GM18499 (cell line): Measurements from ENCODE around the gene DMTF1.
A peak's percentile ranks its signal among the peaks of the same experiment; 100 is the strongest.
"Not testable (repeated sequence)": the region's sequence is repeated elsewhere in the genome, so short reads cannot be mapped to it uniquely, and the experiment has no call there.

Source experiments
- ATAC-seq: cut with Tn5 transposase; IDR thresholded peaks from one replicate; pipeline ENCODE4 v1.9.1; 2021; ENCODE audit warnings: moderate number of reproducible peaks; ENCODE audit not compliant: insufficient read depth, unreplicated experiment

DMTF1 gene

DNA sequence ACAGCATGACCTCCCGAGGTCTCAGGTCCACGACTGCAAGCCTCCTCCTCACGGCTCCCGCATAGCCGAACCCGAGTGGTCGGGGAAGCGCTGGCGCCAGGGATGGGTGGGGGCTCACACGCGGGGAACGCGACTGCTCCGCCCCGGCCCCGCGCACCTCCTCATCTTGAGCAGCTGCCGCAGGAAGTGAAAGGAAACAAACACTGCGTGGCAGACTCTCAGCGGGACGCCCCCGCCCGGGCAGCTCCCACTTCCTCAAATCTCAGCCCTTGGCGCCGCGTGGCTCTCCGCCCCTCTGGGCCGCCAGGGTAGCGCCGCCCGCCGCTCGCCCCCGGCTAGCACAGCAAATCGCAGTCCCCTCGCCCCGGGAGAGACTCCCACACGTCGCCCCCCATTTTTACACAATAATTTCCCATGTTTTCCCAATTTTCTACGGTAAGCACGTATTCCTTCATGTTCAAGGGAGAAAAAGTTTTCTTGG lies 67.3 kb downstream of the DMTF1 start, which contains the start of gene TMEM243:
Gene TMEM243 (minus strand): TSS at position 188 of the 481 bp plus-strand sequence. CDS start 229 bp downstream, outside the sequence.
- ATAC-seq, result peak; percentile 31

DNA sequence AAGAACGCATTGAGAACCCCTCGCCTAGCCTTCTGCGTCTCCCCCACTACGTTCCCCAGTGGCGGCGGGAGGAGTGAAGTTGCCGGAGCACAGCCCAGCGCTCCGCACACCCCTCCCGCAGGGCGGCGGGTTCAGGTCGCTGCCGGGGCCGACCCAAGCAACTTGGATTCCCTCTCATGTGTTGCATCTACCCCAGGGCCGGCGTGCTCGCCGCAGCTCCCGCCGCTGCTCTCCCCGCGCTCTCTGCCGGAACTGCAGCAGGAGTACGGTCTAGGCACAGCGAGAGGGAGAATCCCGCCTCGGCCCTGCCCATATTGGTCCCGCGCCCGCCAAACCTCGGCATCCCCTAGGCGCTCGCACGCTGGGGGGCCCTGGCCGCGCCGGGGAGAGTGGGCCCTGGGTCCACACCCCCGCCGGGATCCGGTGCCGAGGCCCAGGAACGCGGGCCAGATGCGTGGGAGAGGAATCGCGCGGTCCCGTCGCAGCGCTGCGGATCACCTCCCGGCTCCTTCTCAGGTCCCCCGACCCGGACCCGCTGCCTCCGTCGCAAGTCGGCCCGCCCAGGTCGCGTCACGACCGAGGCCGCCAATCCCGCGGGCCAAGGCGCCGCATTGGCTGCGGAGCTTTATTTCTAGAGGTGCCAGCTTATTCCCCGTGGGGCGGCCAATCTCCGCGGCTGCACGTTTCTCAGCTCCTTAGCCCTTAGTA lies 67.9 kb downstream of the DMTF1 start:
- peak; percentile 13 for ATAC-seq

DNA sequence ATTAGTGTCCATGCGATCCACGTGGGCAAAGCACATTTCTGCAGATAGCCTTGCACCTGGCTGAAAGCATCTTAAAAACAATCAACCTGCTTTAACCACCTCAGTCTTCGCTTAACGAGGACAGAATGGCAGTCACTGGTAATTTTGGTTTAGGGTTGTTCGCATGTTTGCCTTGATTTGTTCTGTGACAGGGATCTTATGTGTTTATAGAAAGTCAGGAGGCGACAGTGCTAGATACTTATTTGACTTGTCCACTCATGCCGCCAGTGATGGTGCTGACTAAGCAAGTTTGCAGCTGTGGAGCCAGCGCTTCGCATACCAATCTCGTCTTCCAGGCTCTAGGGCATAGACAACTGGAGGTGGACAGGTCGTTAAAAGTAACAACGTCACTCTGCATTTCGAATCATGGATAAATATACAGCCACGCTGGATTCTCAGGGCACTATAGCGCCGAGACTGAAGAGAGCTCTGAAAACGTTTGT lies 68.5 kb downstream of the DMTF1 start:
- no peak for ATAC-seq

DNA sequence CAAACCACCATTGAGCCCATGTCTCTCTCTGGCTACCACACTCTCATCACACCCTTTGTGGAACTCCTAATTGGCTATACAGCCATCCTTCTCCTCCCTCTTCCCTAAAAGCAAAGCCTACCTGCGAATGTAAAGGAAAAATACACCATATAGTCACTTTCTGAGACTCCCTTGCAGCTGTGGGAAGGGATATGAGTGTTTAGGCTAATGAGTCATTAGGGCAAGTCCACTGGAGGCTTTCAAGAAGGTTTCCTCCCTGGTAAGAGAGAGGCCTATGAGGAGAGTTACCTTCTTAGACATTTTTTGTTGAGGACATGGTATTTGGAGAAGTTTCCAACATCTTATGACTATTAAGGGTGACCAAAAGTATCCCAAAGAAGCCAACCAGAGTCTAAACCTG lies 71.4 kb downstream of the DMTF1 start:
- ATAC-seq, result no peak

DNA sequence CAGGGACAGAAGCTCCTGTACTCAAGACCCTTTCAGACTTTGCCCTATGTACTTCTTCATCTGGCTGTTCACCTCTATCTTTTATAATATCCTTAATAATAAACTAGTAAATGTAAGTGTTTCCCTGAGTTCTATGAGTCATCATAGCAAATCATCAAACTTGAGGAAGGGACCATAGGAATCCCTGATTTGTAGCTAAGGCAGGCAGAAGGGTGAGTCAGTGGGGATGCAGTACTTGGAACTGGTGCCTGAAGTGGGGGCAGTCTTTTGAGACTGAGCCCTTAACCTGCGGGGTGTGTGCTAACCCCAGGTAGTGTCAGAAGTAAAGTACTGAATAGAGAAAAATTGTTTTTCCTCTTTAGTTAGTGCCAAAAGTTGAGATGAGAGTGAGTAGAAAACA lies 73.4 kb downstream of the DMTF1 start:
- no peak for ATAC-seq

DNA sequence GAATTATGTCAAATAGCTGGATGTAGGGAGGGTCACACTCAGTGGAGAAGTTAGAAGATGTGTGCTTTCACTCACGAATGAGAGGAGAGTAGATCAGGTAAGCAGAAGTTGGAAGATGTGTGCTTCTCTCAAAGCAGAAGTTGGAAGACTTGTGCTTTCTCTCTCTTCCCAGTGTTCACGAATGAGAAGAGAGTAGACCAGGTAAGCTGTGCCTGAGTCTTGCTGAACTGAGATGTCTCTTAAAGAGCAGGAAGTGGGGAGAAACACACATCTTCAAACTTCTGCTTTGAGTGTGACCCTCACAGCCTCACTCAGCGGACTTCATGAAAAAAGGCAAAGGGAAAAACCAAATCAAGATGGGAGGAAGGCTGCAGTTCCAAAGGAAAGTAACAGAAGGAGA lies 74.2 kb downstream of the DMTF1 start:
- peak; percentile 45 for ATAC-seq

DNA sequence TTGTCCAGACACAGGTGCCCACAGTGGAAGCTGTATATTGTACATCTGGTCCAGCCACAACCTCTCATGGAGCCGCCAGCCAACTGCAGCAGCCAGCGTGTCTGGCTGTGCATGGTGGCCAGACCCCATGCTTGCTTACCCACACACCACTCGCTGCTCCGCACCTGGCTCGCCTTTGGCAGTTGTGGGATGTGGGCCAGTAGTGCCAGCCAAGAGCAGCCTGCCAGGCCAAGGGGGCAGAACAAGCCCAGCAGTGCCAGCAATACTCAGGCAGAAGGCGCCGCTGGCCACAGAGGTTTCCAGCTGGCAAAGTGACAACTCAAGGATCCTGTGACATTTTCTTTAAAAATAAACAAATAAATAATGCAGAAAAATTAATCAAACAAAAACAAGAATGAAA lies 79.0 kb downstream of the DMTF1 start:
- ATAC-seq, result no peak

DNA sequence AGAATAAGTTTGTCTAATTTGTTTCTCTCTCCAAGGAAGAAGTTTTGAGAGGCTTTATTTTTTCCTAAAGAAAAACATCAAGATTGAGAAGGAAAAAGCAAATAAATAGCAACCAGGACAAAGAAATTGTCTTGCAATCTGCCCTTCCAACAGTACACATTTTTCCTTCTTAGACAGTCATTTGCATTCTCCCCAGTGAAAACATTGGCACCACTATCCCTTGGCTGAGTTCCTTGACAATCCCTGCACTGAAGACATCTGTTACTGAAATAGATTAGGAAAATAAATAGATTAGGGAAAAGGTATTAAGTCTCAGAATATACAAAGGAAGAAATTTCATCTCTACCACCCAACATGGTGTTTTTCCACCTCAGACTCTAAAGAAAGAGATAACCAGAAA lies 79.5 kb downstream of the DMTF1 start:
- ATAC-seq, result no peak

DNA sequence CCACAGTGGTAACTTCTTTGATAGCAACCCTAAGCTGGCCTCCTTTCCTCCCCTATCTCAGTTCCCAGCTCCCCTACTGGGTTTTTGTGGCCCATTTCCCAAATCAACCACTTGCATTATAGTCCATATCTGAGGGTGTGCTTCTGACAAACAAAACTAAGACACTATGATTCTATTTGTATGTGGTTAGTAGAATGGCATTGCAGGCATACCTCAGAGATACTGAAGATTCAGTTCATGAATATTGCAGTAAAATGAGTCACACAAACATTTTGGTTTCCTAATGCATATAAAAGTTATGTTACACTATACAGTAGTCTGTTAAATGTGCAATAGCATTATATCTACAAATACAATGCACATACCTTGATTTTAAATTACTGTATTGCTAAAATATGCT lies 82.7 kb downstream of the DMTF1 start:
- ATAC-seq, result no peak

DNA sequence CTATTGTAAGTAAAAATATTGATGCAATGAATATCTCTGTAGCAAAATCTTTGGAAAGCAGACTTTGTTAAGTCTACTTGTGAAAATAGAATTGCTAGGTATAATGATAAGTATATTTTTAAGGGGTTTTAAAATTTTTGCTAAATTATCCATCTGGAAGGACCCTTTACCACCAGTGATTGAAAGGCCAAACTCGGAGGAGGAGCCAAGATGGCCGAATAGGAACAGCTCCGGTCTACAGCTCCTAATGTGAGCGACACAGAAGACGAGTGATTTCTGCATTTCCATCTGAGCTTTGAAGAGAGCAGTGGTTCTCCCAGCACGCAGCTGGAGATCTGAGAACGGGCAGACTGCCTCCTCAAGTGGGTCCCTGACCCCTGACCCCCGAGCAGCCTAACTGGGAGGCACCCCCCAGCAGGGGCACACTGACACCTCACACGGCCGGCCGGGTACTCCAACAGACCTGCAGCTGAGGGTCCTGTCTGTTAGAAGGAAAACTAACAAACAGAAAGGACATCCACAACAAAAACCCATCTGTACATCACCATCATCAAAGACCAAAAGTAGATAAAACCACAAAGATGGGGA lies 86.3 kb downstream of the DMTF1 start:
- ATAC-seq, result not testable (repeated sequence)

DNA sequence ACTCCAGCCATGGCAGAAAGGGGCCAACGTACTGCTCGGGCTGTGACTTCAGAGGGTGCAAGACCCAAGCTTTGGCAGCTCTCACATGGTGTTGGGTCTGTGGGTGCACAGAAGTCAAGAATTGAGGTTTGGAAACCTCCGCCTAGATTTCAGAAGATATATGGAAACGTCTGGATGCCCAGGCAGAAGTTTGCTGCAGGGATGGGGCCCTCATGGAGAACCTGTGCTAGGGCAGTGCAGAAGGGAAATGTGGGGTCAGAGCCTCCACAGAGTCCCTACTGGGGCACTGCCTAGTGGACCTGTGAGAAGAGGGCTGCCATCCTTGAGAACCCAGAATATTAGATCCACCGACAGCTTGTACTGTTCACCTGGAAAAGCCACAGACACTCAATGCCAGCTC lies 93.4 kb downstream of the DMTF1 start:
- not testable (repeated sequence) for ATAC-seq
